Measurements from ENCODE around the gene IGSF22. TPM values are rescaled to one million over a fixed set of nuclear protein-coding genes. Genes with fewer than 3 reads are reported as not detected.

Gene IGSF22
- total and polyA plus RNA-seq, 9 of the 15 experiments (the other 6 are each of a cell fraction or from before 2014, with no cell fraction given): not detected

DNA sequence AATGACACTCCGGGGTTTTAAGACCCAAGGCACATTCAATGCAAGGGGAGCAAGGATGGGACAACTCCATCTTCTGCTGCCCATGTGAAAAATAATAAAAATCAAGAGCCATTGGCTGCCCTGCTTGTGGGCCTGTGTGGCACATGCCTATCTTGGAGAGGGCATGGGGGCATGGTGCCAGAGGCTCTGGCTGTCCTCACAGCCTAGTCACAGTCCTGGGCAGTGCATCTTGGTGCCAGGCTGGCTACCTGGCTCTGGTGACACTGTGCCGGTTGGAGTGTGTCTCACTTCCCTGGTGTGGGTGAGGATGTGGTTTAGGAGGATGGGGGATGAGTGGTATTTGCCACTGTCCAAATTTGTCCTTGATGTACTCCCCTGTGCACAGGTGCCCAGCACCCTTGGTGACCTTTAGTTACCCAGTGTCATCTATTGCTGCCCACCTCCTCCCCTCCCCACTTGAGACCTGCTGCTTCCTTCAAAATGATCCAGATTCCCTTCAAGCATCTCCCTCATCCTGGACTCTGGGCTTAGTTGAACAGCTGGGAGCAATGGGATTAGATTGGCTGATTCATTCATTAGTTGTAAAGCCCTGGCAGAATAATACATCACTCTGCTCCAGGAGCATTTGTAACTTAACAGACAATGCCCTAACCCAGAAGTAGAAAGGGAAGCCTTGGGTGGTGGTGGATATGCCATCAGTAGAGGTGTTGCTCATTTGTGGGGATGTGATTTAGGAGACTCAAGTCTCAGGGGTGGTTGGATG lies 22.8 kb downstream of the IGSF22 start:
- H3K4me1 ChIP-seq (replicated peaks in 1 of 2; ENCODE audit: control insufficient read depth in 2 of 2, insufficient read depth in 2 of 2, low read length in 2 of 2): peaks cover 10 to 21% of the 10 kb centered on the region in 2 experiments
- no peak for DNase-seq (ENCODE audit: extremely low read depth in 1 of 4, low spot score in 3 of 4)
- in situ Hi-C loops (cut with MboI): no loop called here
- no peak overlapping the region for H2AFZ ChIP-seq (ENCODE audit: low read depth, low read length)
- H3K4me2 ChIP-seq (ENCODE audit: insufficient read depth, low read length): no peak overlapping the region
- no peaks in the 10 kb centered on the region for H3K9me3 ChIP-seq (replicated peaks; ENCODE audit: control insufficient read depth, insufficient read depth, low read depth, low read length)
- no peaks in the 10 kb centered on the region for H3K36me3 ChIP-seq (ENCODE audit: control insufficient read depth, insufficient read depth, low read length)
- no TSS peak for BruUV-seq (replicated peaks)
- H3K9ac ChIP-seq (ENCODE audit: insufficient read depth in 1 of 2, low read depth in 2 of 2, low read length in 2 of 2): no peak overlapping the region
- H3K9me1 ChIP-seq (ENCODE audit: control insufficient read depth, insufficient read depth, low read length): no peaks in the 10 kb centered on the region
- 9% methylated on average over 2 of the region's 2 CpGs for WGBS (ENCODE audit: insufficient coverage, low coverage, missing lambda C conversion rate)
- intact Hi-C loops (cut with micrococcal nuclease): no loop called here
- H3K27ac ChIP-seq (ENCODE audit: extremely low read depth, low read depth, low read length): no peak overlapping the region
- ChIA-PET POLR2A (no interaction called here), CTCF (ENCODE audit: low intra/inter-chr PET ratio) (no interaction called here)
- ATAC-seq: no peak
- TF ChIP-seq MYBL2 (IDR thresholded peaks at IDR 0.05; ENCODE audit: low read depth) (no peak), MYBL2 (CRISPR knock-in tag; IDR thresholded peaks at IDR 0.05; ENCODE audit: borderline replicate concordance) (no peak), E2F6 (IDR thresholded peaks at IDR 0.05; ENCODE audit: borderline replicate concordance in 1 of 2, extremely low read depth in 1 of 2, insufficient read depth in 1 of 2, insufficient read length in 1 of 2, low read depth in 1 of 2, low read length in 1 of 2, poor library complexity in 1 of 2, severe bottlenecking in 1 of 2) (no peak), ZNF75A (CRISPR knock-in tag; IDR thresholded peaks at IDR 0.05) (no peak), SMAD3 (CRISPR knock-in tag; conservative IDR thresholded peaks at IDR 0.05) (no peak), PTRF (tag; IDR thresholded peaks at IDR 0.05) (no peak), ZNF778 (CRISPR knock-in tag; IDR thresholded peaks at IDR 0.05) (no peak), ZKSCAN8 (CRISPR knock-in tag; IDR thresholded peaks at IDR 0.05) (no peak), BHLHE40 (IDR thresholded peaks at IDR 0.05; ENCODE audit: low read length) (no peak), KHSRP (IDR thresholded peaks at IDR 0.05) (no peak)
- TF ChIP-seq, protein P1, sequence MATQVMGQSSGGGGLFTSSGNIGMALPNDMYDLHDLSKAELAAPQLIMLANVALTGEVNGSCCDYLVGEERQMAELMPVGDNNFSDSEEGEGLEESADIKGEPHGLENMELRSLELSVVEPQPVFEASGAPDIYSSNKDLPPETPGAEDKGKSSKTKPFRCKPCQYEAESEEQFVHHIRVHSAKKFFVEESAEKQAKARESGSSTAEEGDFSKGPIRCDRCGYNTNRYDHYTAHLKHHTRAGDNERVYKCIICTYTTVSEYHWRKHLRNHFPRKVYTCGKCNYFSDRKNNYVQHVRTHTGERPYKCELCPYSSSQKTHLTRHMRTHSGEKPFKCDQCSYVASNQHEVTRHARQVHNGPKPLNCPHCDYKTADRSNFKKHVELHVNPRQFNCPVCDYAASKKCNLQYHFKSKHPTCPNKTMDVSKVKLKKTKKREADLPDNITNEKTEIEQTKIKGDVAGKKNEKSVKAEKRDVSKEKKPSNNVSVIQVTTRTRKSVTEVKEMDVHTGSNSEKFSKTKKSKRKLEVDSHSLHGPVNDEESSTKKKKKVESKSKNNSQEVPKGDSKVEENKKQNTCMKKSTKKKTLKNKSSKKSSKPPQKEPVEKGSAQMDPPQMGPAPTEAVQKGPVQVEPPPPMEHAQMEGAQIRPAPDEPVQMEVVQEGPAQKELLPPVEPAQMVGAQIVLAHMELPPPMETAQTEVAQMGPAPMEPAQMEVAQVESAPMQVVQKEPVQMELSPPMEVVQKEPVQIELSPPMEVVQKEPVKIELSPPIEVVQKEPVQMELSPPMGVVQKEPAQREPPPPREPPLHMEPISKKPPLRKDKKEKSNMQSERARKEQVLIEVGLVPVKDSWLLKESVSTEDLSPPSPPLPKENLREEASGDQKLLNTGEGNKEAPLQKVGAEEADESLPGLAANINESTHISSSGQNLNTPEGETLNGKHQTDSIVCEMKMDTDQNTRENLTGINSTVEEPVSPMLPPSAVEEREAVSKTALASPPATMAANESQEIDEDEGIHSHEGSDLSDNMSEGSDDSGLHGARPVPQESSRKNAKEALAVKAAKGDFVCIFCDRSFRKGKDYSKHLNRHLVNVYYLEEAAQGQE (IDR thresholded peaks at IDR 0.05; ENCODE audit: borderline replicate concordance): no peak
- TF ChIP-seq, protein P1 (CRISPR knock-in tag; IDR thresholded peaks at IDR 0.05; ENCODE audit: low read depth): no peak
- no peak for FAIRE-seq
- H3K79me2 ChIP-seq (ENCODE audit: control insufficient read depth, insufficient read depth, low read length): no peaks in the 10 kb centered on the region
- peaks cover 13 to 44% of the 10 kb centered on the region in 2 experiments; a peak in 4 of 5 replicates for H3K27me3 ChIP-seq (ENCODE audit: control insufficient read depth in 2 of 2, insufficient read depth in 2 of 2, low read length in 2 of 2)
- no peaks in the 10 kb centered on the region; the same call in 1 of the 2 replicates for H4K20me1 ChIP-seq (replicated peaks; ENCODE audit: control insufficient read depth, insufficient read depth, low read length)
- no peak overlapping the region for H3K4me3 ChIP-seq

Measured in K562 (cell line).